K562 (cell line): ENCODE measurements around the gene DPM1. TPM values are rescaled to one million over a fixed set of nuclear protein-coding genes. Genes with fewer than 3 reads are reported as not detected.

Source experiments
- CGGBP1 ChIP-seq: fragments of 250-450 bp; sonication (Bioruptor Pico); IDR thresholded peaks from 2 replicates; pipeline ENCODE4 v1.9.0; 2021; ENCODE audit warnings: mild to moderate bottlenecking
- CHD4 ChIP-seq: fragments of 200-600 bp; sonication (generic); IDR thresholded peaks from 3 replicates; pipeline ENCODE4 v1.6.1; 2012; ENCODE audit warnings: low read depth, mild to moderate bottlenecking, mixed read lengths, low read length, inconsistent platforms; ENCODE audit not compliant: insufficient read depth, insufficient replicate concordance, poor library complexity, severe bottlenecking
- FOXA3 ChIP-seq, 2 experiments: fragments of 450-650 bp in 1 of 2; sonication (generic) in 1 of 2; formaldehyde crosslinking; IDR thresholded peaks in 1 of 2; conservative IDR thresholded peaks in 1 of 2; 2 replicates each; pipeline versions ENCODE4 v1.4.0 to v1.8.0; 2020 to 2022; ENCODE audit warnings: mild to moderate bottlenecking in 2 of 2, missing genetic modification reagents in 1 of 2
- HCFC1 ChIP-seq: IDR thresholded peaks from 2 replicates; pipeline ENCODE4 v1.6.1; 2012; ENCODE audit warnings: low read depth, low read length, improper control_type of control experiment
- HMG20A ChIP-seq: fragments of 450-650 bp; formaldehyde crosslinking; conservative IDR thresholded peaks from 2 replicates; pipeline ENCODE4 v1.4.0; 2020; ENCODE audit warnings: mild to moderate bottlenecking, mixed read lengths
- KAT7 ChIP-seq: sonication (generic); formaldehyde crosslinking; IDR thresholded peaks from 2 replicates; pipeline ENCODE4 v1.8.0; 2022; ENCODE audit warnings: missing genetic modification reagents, mild to moderate bottlenecking, borderline replicate concordance
- MYNN ChIP-seq, 2 experiments: sonication (generic); formaldehyde crosslinking in 1 of 2; IDR thresholded peaks; 2 replicates each; pipeline versions ENCODE4 v1.5.0 to v1.6.1; 2016 to 2020; ENCODE audit warnings: antibody characterized with exemption in 1 of 2, missing genetic modification reagents in 1 of 2
- NCOA2 ChIP-seq, 2 experiments: fragments of 450-650 bp; IDR thresholded peaks; 2 replicates each; pipeline ENCODE4 v1.6.1; 2018; ENCODE audit warnings: mild to moderate bottlenecking in 2 of 2, moderate library complexity in 1 of 2; ENCODE audit not compliant: partially characterized antibody in 2 of 2
- NEUROD1 ChIP-seq: fragments of 150-350 bp; IDR thresholded peaks from 2 replicates; pipeline ENCODE4 v1.6.1; 2014; ENCODE audit warnings: borderline replicate concordance, low read length, low read depth; ENCODE audit not compliant: partially characterized antibody
- PHF20 ChIP-seq: fragments of 450-650 bp; IDR thresholded peaks from 2 replicates; pipeline ENCODE4 v1.6.1; 2018; ENCODE audit not compliant: partially characterized antibody
- POLR2B ChIP-seq: fragments of 450-650 bp; IDR thresholded peaks from 2 replicates; pipeline ENCODE4 v1.6.1; 2018; ENCODE audit warnings: low read depth; ENCODE audit not compliant: partially characterized antibody
- RCOR1 ChIP-seq, 2 experiments: IDR thresholded peaks; 2 replicates each; pipeline ENCODE4 v1.6.1; 2012; ENCODE audit warnings: low read depth in 2 of 2, low read length in 2 of 2, borderline replicate concordance in 1 of 2, improper control_type of control experiment in 1 of 2
- SLC30A9 ChIP-seq: fragments of 250-450 bp; sonication (Bioruptor Pico); IDR thresholded peaks from 2 replicates; pipeline ENCODE4 v1.8.0; 2022; ENCODE audit warnings: mild to moderate bottlenecking, moderate library complexity
- SMAD1 ChIP-seq: fragments of 150-350 bp; IDR thresholded peaks from 2 replicates; pipeline ENCODE4 v1.6.1; 2014; ENCODE audit warnings: low read length, low read depth; ENCODE audit not compliant: partially characterized antibody
- SMAD3 ChIP-seq: fragments of 450-650 bp; formaldehyde crosslinking; conservative IDR thresholded peaks from 2 replicates; pipeline ENCODE4 v1.4.0; 2020; ENCODE audit warnings: mild to moderate bottlenecking
- THRA ChIP-seq: fragments of 450-650 bp; IDR thresholded peaks from 2 replicates; pipeline ENCODE4 v1.6.1; 2017; ENCODE audit warnings: mild to moderate bottlenecking, moderate library complexity
- TRIM28 ChIP-seq: fragments of 450-650 bp; IDR thresholded peaks from 2 replicates; pipeline ENCODE4 v1.6.1; 2017
- ZFP1 ChIP-seq: fragments of 450-650 bp; formaldehyde crosslinking; IDR thresholded peaks from 2 replicates; pipeline ENCODE4 v1.4.0; 2020; ENCODE audit warnings: mild to moderate bottlenecking, mixed read lengths
- ZNF146 ChIP-seq: IDR thresholded peaks from one replicate; pipeline ENCODE4 v1.6.1; 2018; ENCODE audit warnings: missing compliant biosample characterization; ENCODE audit not compliant: unreplicated experiment
- ZNF23 ChIP-seq: fragments of 250-450 bp; sonication (Bioruptor Pico); IDR thresholded peaks from 2 replicates; pipeline ENCODE4 v1.4.0; 2020; ENCODE audit warnings: mild to moderate bottlenecking
- ZNF354B ChIP-seq: fragments of 250-450 bp; sonication (Bioruptor Pico); IDR thresholded peaks from 2 replicates; pipeline ENCODE4 v1.4.0; 2020
- ZNF445 ChIP-seq: fragments of 250-450 bp; sonication (Bioruptor Pico); IDR thresholded peaks from 2 replicates; pipeline ENCODE4 v1.4.0; 2020; ENCODE audit warnings: low read depth, mild to moderate bottlenecking, moderate library complexity
- ZZZ3 ChIP-seq: fragments of 450-650 bp; IDR thresholded peaks from 2 replicates; pipeline ENCODE4 v1.6.1; 2016; ENCODE audit warnings: antibody characterized with exemption, mild to moderate bottlenecking, moderate library complexity
- polyA plus RNA-seq, 8 experiments: library from polyadenylated mRNA; depleted of rRNA in 4 of 8; stranded (reverse) in 5 of 8; unstranded in 3 of 8; fragments of >200 nt; fragmentation: Nextera tagmentation in 2 of 8; fragmentation: Illumina TruSeq in 1 of 8; extraction: Ambion mirVana in 2 of 8; extraction: Trizol in 1 of 8; gene quantifications; 2 replicates each; pipeline versions ENCODE4 v1.2.1 to v1.2.3, GENCODE V29; 2011 to 2014; ENCODE audit warnings: inconsistent platforms in 1 of 8, missing spikeins in 1 of 8
- total RNA-seq, 7 experiments: library from RNA; depleted of rRNA in 6 of 7; stranded (reverse); fragments of >200 nt in 6 of 7; fragmentation: Illumina TruSeq in 2 of 7; extraction: Trizol in 2 of 7; gene quantifications; 2 replicates each; pipeline versions ENCODE4 v1.2.1 to v1.2.3, GENCODE V29; 2011 to 2021; ENCODE audit warnings: low replicate concordance in 1 of 7
- TF ChIP-seq, protein P1 (sequence below), 2 experiments: fragments of 150-350 bp in 1 of 2; IDR thresholded peaks; 2 replicates each; pipeline ENCODE4 v1.6.1; 2012 to 2016; ENCODE audit warnings: low read depth in 2 of 2, low read length in 2 of 2, mild to moderate bottlenecking in 1 of 2, moderate library complexity in 1 of 2

The DPM1 gene
- total and polyA plus RNA-seq, 9 of the 15 experiments (the other 6 are each of a cell fraction or from before 2014, with no cell fraction given) = 75.2 to 190 (median 153) TPM

DNA sequence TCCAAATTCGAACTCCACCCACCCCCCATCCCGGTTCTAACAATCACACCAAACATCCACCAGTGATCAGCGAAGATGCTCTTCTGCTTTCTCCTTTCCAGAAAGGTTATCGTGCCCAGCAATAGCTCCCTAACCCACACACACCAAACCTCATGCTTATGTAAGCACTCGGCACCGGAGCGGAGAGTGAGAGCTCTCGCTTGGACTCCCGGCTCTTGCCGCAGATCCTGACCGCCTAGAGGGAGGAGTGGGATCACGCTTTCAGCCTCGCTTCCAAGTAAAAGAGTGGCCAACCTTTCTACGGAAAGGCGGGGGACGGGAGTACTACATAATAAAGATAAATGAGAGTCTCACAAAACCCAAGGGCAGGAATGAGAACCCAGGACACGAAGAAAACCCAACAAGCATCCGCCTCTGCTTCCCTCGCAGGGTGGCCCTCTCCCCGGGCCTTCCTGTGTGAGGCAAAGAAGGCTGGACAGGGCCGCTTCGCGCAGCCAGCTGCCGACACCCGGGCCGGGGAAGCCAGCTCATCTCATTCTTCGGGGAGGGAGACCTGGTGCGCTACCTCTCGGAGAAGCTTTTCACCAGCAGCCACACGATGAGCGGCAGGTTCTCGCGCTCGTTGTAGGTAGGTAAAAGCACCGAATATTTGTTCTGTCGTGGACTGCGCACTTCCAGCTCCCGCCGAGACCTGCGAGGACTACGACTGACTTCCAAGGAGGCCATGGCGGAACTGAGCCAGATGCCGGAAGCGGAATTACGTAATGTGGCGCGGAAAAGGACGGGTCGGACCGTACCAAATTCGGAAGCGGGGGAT lies at the start of gene DPM1 (continued):
- TF ChIP-seq SMAD1 (peak; percentile 92), ZZZ3 (no peak), SMAD3 (CRISPR knock-in tag) (no peak), ZNF146 (no peak), RCOR1 (IDR thresholded peaks at IDR 0.05; ENCODE audit: borderline replicate concordance in 1 of 2, low read depth in 2 of 2, low read length in 2 of 2) (no peak), KAT7 (CRISPR knock-in tag) (peak; percentile 39; the same call in 1 of the 2 replicates), THRA (no peak), ZNF445 (CRISPR knock-in tag) (no peak), MYNN (IDR thresholded peaks at IDR 0.05) (no peak), MYNN (CRISPR knock-in tag; IDR thresholded peaks at IDR 0.05) (no peak), TRIM28 (no peak), ZNF354B (CRISPR knock-in tag) (no peak), FOXA3 (CRISPR knock-in tag; conservative IDR thresholded peaks at IDR 0.05 in 1 of 2, IDR thresholded peaks at IDR 0.05 in 1 of 2) (no peak; a peak in 1 of 4 replicates), NEUROD1 (peak; percentile 62), CGGBP1 (no peak), POLR2B (peak; percentile 96), PHF20 (peak; percentile 17), HCFC1 (no peak), HMG20A (no peak), ZFP1 (CRISPR knock-in tag) (no peak), SLC30A9 (no peak), NCOA2 (IDR thresholded peaks at IDR 0.05; ENCODE audit: partially characterized antibody in 2 of 2) (no peak), CHD4 (no peak), ZNF23 (CRISPR knock-in tag) (no peak)
- TF ChIP-seq, protein P1, sequence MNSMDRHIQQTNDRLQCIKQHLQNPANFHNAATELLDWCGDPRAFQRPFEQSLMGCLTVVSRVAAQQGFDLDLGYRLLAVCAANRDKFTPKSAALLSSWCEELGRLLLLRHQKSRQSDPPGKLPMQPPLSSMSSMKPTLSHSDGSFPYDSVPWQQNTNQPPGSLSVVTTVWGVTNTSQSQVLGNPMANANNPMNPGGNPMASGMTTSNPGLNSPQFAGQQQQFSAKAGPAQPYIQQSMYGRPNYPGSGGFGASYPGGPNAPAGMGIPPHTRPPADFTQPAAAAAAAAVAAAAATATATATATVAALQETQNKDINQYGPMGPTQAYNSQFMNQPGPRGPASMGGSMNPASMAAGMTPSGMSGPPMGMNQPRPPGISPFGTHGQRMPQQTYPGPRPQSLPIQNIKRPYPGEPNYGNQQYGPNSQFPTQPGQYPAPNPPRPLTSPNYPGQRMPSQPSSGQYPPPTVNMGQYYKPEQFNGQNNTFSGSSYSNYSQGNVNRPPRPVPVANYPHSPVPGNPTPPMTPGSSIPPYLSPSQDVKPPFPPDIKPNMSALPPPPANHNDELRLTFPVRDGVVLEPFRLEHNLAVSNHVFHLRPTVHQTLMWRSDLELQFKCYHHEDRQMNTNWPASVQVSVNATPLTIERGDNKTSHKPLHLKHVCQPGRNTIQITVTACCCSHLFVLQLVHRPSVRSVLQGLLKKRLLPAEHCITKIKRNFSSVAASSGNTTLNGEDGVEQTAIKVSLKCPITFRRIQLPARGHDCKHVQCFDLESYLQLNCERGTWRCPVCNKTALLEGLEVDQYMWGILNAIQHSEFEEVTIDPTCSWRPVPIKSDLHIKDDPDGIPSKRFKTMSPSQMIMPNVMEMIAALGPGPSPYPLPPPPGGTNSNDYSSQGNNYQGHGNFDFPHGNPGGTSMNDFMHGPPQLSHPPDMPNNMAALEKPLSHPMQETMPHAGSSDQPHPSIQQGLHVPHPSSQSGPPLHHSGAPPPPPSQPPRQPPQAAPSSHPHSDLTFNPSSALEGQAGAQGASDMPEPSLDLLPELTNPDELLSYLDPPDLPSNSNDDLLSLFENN (IDR thresholded peaks at IDR 0.05; ENCODE audit: low read depth in 2 of 2, low read length in 2 of 2) = 0 out of 4 replicates have a peak, but pooled peaks of 1 of the 2 experiments have one; percentile 17
